ENCODE results near the gene DHX34.

- TF ChIP-seq CTCF (IDR thresholded peaks at IDR 0.05; ENCODE audit: insufficient read depth, low read depth, low read length): no peak
- TF ChIP-seq EZH2 (IDR thresholded peaks at IDR 0.05; ENCODE audit: insufficient read depth, low read length): no peak
These were observed 1.5 kb downstream of the DHX34 start for GRCh38 chr19:47350630-47351029.
